Thoracic aorta (tissue), 2 donors: Measurements from ENCODE around the gene ABCE1. TPM values are rescaled to one million over a fixed set of nuclear protein-coding genes. Genes with fewer than 3 reads are reported as not detected.

Experiments
- ATAC-seq: fragments of 150-250 bp; one replicate; pipeline ENCODE4 v1.8.0; 2017; ENCODE audit warnings: low read depth; ENCODE audit not compliant: insufficient number of reproducible peaks, low FRiP score
- DNase-seq: peaks from one replicate; pipeline ENCODE4 v3.0.0-alpha.2; 2020; ENCODE audit warnings: low spot score
- H3K27ac ChIP-seq, 2 donors: fragments of 200-600 bp; sonication (generic); 1 replicate in 1 of 2; 2 replicates in 1 of 2; pipeline ENCODE4 v1.5.1; 2016; ENCODE audit warnings: mild to moderate bottlenecking in 2 of 2, moderate library complexity in 2 of 2
- H3K27me3 ChIP-seq: fragments of 200-600 bp; sonication (generic); replicated peaks from 2 replicates; pipeline ENCODE4 v1.6.0; 2016; ENCODE audit warnings: mild to moderate bottlenecking; ENCODE audit not compliant: insufficient read depth
- H3K36me3 ChIP-seq: fragments of 200-600 bp; sonication (generic); one replicate; pipeline ENCODE4 v1.5.1; 2016
- H3K4me1 ChIP-seq, 2 donors: fragments of 200-600 bp; sonication (generic); 1 replicate in 1 of 2; 2 replicates in 1 of 2; pipeline versions ENCODE4 v1.5.1 to v1.6.0; 2016; ENCODE audit warnings: low read depth in 2 of 2, mild to moderate bottlenecking in 1 of 2; ENCODE audit not compliant: control insufficient read depth in 1 of 2
- H3K4me3 ChIP-seq: fragments of 200-600 bp; sonication (generic); 2 replicates; pipeline ENCODE4 v1.5.1; 2016; ENCODE audit warnings: mild to moderate bottlenecking
- H3K9me3 ChIP-seq: fragments of 200-600 bp; sonication (generic); 2 replicates; pipeline ENCODE4 v1.5.1; 2016
- total RNA-seq, 2 donors: library from RNA; depleted of rRNA; stranded (reverse); fragments of >200 nt; gene quantifications; one replicate each; pipeline versions ENCODE4 v1.1.0 to v1.2.3, GENCODE V29; 2016
- TF ChIP-seq, protein P1 (sequence below): fragments of 200-600 bp; sonication (generic); IDR thresholded peaks from one replicate; pipeline ENCODE4 v1.5.1; 2019; ENCODE audit warnings: antibody characterized with exemption

ABCE1 gene
- total RNA-seq, 2 donors from 2014 or later: 74.6 to 74.7 TPM

DNA sequence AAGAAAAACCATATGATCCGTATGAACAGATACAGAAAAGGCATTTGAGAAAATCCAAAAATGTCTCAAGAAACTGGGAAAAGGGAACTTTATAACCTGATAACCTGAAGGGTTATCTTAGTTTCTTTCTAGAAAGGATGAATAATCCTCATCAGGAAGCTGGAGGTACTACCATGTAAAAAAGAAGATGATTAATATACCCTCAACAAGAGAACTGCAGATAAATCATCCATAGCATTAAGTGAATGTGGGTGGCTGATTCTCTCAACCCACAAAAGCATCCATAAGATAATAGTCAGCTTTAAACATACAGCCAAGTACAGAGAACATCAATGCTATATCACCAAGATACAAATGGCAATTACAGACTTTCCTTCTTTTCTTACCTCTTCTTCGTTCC, 26.6 kb upstream of the ABCE1 start:
- no peak overlapping the region for H3K27ac ChIP-seq
- H3K27me3 ChIP-seq: no peaks in the 10 kb centered on the region
- ATAC-seq: no peak

DNA sequence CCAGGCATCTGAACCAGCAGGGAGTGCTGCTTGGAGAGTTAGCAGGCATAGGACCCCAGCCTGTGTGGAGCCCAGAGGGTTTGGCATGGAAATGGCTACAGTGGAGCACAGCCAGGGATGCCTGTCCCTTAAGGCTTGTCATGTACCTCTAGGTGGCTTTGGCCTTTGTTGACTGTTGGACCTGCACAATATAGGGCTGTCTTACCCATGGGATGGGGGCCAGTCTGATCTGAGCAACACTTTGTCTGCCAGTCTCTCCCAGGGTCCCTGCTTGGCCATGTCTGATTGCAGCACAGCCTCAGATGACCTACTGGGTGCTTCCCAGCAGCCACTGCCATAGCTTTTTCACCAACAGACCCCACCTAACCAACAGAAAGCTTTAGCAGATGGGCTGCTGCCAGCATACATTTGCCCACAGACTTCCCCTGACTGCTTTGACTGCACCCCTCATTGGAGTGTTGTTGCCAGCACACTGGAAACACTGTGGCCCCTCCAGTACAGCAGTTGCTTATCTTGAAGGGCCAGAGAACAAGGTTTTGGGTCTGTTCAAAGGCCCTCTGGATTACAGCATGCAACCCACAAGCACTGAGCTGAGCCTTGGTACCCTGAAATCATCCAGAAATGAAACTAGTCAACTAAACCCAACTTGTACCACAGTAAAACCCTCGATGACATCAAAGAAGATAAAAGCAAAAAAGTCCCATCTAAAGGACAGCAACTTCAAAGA, 22.2 kb upstream of the ABCE1 start:
- DNase-seq (no peak), ATAC-seq (no peak)
- no peaks in the 10 kb centered on the region for H3K27me3 ChIP-seq
- H3K4me3 ChIP-seq: no peak overlapping the region
- no peaks in the 10 kb centered on the region for H3K4me1 ChIP-seq
- TF ChIP-seq, protein P1, sequence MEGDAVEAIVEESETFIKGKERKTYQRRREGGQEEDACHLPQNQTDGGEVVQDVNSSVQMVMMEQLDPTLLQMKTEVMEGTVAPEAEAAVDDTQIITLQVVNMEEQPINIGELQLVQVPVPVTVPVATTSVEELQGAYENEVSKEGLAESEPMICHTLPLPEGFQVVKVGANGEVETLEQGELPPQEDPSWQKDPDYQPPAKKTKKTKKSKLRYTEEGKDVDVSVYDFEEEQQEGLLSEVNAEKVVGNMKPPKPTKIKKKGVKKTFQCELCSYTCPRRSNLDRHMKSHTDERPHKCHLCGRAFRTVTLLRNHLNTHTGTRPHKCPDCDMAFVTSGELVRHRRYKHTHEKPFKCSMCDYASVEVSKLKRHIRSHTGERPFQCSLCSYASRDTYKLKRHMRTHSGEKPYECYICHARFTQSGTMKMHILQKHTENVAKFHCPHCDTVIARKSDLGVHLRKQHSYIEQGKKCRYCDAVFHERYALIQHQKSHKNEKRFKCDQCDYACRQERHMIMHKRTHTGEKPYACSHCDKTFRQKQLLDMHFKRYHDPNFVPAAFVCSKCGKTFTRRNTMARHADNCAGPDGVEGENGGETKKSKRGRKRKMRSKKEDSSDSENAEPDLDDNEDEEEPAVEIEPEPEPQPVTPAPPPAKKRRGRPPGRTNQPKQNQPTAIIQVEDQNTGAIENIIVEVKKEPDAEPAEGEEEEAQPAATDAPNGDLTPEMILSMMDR: no peak
- H3K9me3 ChIP-seq: no peaks in the 10 kb centered on the region
- H3K27ac ChIP-seq: no peak overlapping the region
- peaks cover 5% of the 10 kb centered on the region for H3K36me3 ChIP-seq

More for the DNA sequence above, 26.6 kb upstream of the ABCE1 start:
- Histone ChIP-seq H3K9me3 (no peaks in the 10 kb centered on the region), H3K4me1 (no peaks in the 10 kb centered on the region), H3K36me3 (no peaks in the 10 kb centered on the region), H3K4me3 (no peak overlapping the region)
- TF ChIP-seq, protein P1: no peak
- no peak for DNase-seq

DNA sequence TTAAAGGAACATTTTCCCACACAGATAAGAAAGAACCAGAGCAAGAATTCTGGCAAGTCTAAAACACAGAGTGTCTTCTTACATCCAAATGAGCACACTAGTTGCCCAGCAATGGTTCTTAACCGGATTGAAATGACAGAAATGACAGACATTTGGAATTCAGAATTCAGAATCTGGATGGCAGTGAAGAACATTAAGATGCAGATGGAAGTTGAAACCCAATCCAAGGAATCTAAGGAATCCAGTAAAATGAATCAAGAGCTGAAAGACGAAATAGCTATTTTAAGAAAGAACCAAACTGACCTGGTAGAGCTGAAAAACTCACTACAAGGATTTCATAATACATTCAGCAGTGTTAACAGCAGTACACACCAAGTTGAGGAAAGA, 21.6 kb upstream of the ABCE1 start:
- Histone ChIP-seq H3K27ac (no peak overlapping the region), H3K4me3 (no peak overlapping the region), H3K9me3 (no peaks in the 10 kb centered on the region), H3K4me1 (no peaks in the 10 kb centered on the region), H3K27me3 (no peaks in the 10 kb centered on the region), H3K36me3 (peaks cover 5% of the 10 kb centered on the region)
- no peak for ATAC-seq
- TF ChIP-seq, protein P1: no peak
- no peak for DNase-seq

DNA sequence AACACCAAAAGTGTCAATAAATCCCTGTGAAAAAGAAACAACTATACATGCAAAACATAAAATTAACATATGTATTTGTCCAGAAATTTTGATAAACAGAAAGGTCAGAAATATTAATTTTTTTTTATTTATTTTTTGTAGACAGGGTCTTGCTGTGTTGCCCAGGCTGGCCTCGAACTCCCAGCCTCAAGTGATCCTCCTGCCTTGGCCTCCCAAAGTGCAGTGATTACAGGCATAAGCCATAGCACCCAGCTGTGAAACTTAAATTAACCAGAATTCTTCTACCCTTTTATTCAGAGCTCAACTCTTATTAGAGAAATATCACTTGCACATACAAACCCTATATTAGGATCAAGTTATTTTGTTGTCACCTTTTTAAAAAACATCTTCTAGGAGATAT, 16.4 kb upstream of the ABCE1 start:
- ATAC-seq (no peak), DNase-seq (no peak)
- Histone ChIP-seq H3K36me3 (peaks cover 5% of the 10 kb centered on the region), H3K4me1 (no peaks in the 10 kb centered on the region), H3K27me3 (no peaks in the 10 kb centered on the region), H3K9me3 (no peaks in the 10 kb centered on the region), H3K27ac (no peak overlapping the region), H3K4me3 (no peak overlapping the region)
- TF ChIP-seq, protein P1: no peak

DNA sequence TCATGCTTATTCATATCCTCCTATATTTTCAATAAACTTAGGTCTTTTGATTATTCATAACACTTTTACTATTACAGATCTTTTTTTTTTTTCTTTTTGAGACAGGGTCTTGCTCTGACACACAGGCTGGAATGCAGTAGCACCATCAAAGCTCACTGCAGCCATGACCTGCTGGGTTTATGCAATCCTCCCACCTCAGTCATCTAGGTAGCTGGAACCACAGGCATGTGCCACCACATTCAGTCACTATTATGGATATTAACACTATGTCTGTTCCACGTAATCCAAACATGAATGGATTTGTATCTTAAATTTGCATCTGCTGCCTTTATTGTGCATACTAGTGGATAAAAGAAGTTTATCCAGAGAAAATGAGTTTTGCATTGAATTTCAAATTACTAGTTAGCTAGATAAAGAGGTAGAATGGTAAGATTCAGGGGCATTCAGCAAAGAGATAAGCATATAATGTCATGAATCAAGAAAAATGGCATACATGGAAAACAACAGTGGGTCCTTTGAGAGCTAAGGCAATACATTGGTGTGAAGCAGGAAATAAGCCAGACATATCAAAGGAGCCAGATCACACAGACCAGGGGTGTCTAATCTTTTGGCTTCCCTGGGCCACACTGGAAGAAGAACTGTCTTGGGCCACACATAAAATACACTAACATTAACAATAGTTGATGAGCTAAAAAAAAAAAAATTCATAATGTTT, 14.1 kb upstream of the ABCE1 start:
- Histone ChIP-seq H3K27me3 (no peaks in the 10 kb centered on the region), H3K27ac (no peak overlapping the region), H3K4me1 (no peaks in the 10 kb centered on the region), H3K9me3 (no peaks in the 10 kb centered on the region), H3K4me3 (no peak overlapping the region), H3K36me3 (peaks cover 5% of the 10 kb centered on the region)
- no peak for ATAC-seq
- TF ChIP-seq, protein P1: no peak
- no peak for DNase-seq
